Peyer's patch (tissue), 4 donors: ENCODE data around the gene ENDOD1.

Experiments
- CTCF ChIP-seq, 6 experiments: fragments of 450-650 bp in 4 of 6; fragments of 200-600 bp in 2 of 6; sonication (generic) in 1 of 6; IDR thresholded peaks; one replicate each; pipeline ENCODE4 v1.5.1; 2017 to 2019; ENCODE audit warnings: antibody characterized with exemption in 6 of 6, mild to moderate bottlenecking in 3 of 6, moderate library complexity in 1 of 6
- POLR2A ChIP-seq, 2 donors: fragments of 450-650 bp; IDR thresholded peaks; one replicate each; pipeline ENCODE4 v1.5.1; 2017; ENCODE audit warnings: antibody characterized with exemption in 2 of 2, mild to moderate bottlenecking in 2 of 2, moderate library complexity in 2 of 2

GRCh38 chr11:95055283-95055897 lies 34.3 kb upstream of the ENDOD1 start:
- no peak for TF ChIP-seq CTCF (IDR thresholded peaks at IDR 0.05)
- TF ChIP-seq POLR2A (IDR thresholded peaks at IDR 0.05): no peak
